ENCODE results near the gene SCARB2.

DNA sequence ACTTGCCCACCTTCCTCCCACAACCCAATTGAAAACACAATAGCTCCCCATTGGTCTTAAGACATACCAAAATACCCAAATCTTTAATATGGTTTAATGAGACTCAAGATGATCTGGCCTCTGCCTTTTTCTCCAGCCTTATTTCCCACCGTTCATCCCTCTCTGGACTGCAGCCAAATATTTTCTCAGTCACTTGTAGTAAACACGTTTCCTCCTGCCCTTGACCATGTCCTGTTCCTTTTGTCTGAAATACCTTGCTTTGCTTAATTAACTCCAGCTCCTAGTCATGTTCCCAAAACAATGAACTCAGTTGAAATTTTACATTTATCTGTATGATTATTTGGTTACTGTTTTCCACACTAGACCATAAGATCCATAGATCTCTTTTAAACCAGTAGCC lies 57.0 kb downstream of the SCARB2 start:
- no peak for TF ChIP-seq GATA2 (IDR thresholded peaks at IDR 0.05; ENCODE audit: low read depth, low read length)
- TF ChIP-seq GATA3 (IDR thresholded peaks at IDR 0.05; ENCODE audit: low read depth, low read length) = no peak
